T-helper 1 cell treated with Interleukin-12 subunit alpha and Interleukin-12 subunit beta and Interleukin-4 antibody, amounts not matched to agents 30 μg/mL and 1 μg/mL, for 36 hours (primary cell): ENCODE data around the gene DNASE1.

ENCODE experiments used
- H3K27ac Mint-ChIP-seq: one replicate; pipeline ENCODE4 v1.8.0; 2021; ENCODE audit warnings: mild to moderate bottlenecking, mixed read lengths
- H3K27me3 Mint-ChIP-seq: one replicate; pipeline ENCODE4 v1.8.0; 2021; ENCODE audit warnings: low read depth, mixed read lengths
- H3K36me3 Mint-ChIP-seq: one replicate; pipeline ENCODE4 v1.8.0; 2021; ENCODE audit warnings: low read depth, mixed read lengths
- H3K4me1 Mint-ChIP-seq: one replicate; pipeline ENCODE4 v1.8.0; 2021; ENCODE audit warnings: low read depth, mixed read lengths
- H3K4me3 Mint-ChIP-seq: one replicate; pipeline ENCODE4 v1.8.0; 2021; ENCODE audit warnings: mild to moderate bottlenecking, moderate library complexity, mixed read lengths
- H3K9me3 Mint-ChIP-seq: one replicate; pipeline ENCODE4 v1.8.0; 2021; ENCODE audit warnings: mixed read lengths

Gene DNASE1

DNA sequence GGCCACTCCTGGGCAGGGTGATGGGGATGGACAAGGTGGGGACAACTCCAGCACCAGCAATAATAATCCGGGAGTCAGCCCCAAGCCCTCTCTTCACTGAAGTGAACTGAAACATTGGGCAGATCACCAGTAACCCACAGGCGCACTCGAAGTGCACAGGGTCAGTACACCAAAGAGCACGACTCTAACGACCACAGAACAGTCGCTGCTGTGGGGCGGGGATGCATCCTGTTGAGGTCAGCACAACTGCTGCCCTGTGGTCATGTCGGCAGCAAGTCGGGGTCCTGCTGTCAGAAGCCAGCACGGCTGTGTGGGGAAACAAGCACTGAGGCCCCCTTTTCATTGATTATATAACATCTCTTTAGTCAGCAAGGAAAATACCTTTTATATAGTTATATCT lies 14.6 kb downstream of the DNASE1 start:
- H3K9me3 Mint-ChIP-seq = no peaks in the 10 kb centered on the region
- no peak overlapping the region for H3K4me3 Mint-ChIP-seq
- no peaks in the 10 kb centered on the region for H3K27me3 Mint-ChIP-seq
- peaks cover 18% of the 10 kb centered on the region for H3K4me1 Mint-ChIP-seq
- no peak overlapping the region for H3K27ac Mint-ChIP-seq
- H3K36me3 Mint-ChIP-seq = peaks cover 29% of the 10 kb centered on the region

DNA sequence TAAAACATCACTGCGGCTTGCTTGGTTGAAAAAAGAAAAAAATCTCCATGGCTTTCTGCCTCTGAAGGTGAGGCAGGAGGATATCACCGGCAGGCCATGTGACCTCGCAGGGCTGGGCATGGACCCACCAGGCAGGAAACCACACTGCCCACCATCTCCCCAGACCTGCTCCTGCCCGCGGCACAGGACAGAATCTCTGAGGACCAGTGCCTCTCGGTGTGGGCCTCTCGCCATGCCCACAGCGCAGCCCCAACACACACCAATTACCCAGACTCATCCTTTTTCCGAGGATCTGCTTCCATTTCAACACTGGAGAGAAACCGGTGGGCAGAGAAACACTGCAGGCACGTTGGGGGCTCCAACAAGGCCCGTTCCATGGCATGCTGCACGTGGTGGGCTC lies 16.2 kb downstream of the DNASE1 start:
- H3K4me3 Mint-ChIP-seq = no peak overlapping the region
- H3K4me1 Mint-ChIP-seq = peaks cover 13% of the 10 kb centered on the region
- H3K9me3 Mint-ChIP-seq = no peaks in the 10 kb centered on the region
- peaks cover 22% of the 10 kb centered on the region for H3K36me3 Mint-ChIP-seq
- H3K27ac Mint-ChIP-seq = no peak overlapping the region
- no peaks in the 10 kb centered on the region for H3K27me3 Mint-ChIP-seq

DNA sequence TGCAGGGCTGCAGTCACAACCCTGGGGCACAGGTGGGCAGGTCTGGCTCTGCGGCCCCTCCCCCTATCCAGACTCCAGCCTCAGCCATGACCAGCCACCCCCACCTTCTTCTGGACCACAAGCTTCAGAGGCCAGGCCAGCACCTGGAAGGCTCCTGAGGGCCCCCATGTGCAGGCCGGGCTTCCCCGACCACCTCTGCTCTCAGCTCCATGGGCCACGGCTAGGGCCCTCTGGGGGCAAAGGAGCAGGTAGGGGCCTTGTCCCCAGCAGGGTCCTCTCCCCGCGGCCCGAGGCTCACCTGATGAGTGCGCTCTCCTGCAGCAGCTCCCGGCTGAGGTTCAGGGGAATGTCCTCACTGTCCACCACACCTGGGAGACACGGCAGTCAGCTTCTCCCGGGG lies 16.9 kb downstream of the DNASE1 start:
- no peaks in the 10 kb centered on the region for H3K27me3 Mint-ChIP-seq
- H3K4me3 Mint-ChIP-seq = no peak overlapping the region
- H3K9me3 Mint-ChIP-seq = no peaks in the 10 kb centered on the region
- peaks cover 18% of the 10 kb centered on the region for H3K36me3 Mint-ChIP-seq
- peaks cover 7% of the 10 kb centered on the region for H3K4me1 Mint-ChIP-seq
- H3K27ac Mint-ChIP-seq = no peak overlapping the region

DNA sequence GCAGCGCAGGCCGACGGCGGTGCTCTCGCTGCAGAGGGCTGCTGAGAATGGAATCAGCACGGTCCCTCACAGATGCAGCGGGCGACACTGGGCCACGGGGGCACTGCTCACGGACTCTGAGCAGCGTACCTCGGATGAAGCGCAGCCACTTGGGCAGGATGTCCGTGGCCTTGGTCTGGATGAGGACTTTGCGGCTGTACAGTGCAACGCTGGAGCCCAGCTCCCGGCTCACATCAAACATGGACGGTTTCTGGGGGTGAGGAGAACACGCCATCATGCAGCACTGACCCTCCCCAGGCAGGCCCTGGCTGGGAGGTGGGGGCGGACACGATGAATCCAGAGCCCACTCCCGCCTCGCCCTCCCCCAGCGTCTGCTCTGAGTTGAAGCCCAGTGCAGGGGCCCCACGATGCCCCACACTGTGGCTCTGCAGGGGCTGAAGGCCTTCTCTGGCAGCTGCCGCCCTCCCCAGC lies 18.1 kb downstream of the DNASE1 start:
- peaks cover 18% of the 10 kb centered on the region for H3K36me3 Mint-ChIP-seq

DNA sequence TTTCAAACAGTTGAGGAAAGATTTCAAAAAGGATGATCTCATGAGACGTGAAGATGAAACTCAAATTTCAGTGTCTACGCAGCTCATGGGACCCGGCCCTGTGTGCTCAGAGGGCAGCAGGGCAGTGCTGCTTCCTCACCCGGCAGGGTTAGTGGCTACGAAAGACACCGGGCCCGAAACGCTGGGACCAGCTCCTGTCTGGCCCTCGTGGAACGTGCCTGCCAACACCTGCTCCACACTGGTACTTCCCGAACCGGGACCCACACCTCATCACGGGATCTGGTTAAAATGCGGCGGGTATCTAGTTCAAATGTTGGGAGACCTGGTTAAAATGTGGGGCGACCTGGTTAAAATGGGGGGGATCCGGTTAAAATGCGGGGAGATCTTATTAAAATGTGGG lies 18.7 kb downstream of the DNASE1 start:
- no peak overlapping the region for H3K4me3 Mint-ChIP-seq
- no peak overlapping the region for H3K27ac Mint-ChIP-seq
- peaks cover 22% of the 10 kb centered on the region for H3K36me3 Mint-ChIP-seq
- H3K27me3 Mint-ChIP-seq = no peaks in the 10 kb centered on the region
- H3K4me1 Mint-ChIP-seq = peaks cover 7% of the 10 kb centered on the region
- no peaks in the 10 kb centered on the region for H3K9me3 Mint-ChIP-seq

More for the DNA sequence above, 18.1 kb downstream of the DNASE1 start:
- Mint-ChIP-seq H3K4me1 (peaks cover 7% of the 10 kb centered on the region), H3K9me3 (no peaks in the 10 kb centered on the region), H3K4me3 (no peak overlapping the region), H3K27ac (no peak overlapping the region), H3K27me3 (no peaks in the 10 kb centered on the region)

DNA sequence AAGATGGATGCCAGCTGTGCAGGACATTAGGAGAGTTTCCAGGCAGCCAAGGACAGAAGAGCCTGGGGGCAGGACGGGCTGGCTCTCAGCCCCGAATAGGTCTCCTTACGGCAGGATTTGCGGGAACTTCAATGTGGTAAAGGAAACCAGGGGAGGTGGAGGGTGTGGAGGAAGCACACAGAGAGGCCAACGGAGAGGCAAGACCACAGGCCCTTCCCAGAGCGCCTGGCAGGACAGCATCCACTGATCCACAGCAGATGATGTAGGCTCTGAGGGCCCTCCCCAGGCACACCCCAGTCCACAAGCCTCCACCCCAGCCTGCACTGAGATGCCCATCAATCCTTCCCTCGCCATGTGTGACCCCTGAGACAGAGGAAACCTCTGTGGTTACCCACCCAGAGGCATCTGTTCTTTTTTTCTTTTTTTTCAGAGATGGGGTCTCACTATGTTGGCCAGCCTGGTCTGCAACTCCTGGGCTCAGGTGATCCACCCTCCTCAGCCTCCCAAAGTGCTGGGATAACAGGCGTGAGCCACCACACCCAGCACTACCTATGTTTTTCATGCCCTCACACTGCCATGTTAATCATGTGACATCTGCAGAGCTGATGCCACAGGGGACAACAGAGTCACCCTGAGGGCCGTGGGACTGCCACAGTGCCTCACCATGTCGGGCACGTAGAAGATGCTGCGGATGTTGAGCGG lies 19.3 kb downstream of the DNASE1 start:
- no peaks in the 10 kb centered on the region for H3K27me3 Mint-ChIP-seq
- no peak overlapping the region for H3K4me3 Mint-ChIP-seq
- H3K27ac Mint-ChIP-seq = peak overlapping the region; percentile 41
- H3K4me1 Mint-ChIP-seq = peaks cover 6% of the 10 kb centered on the region
- H3K9me3 Mint-ChIP-seq = no peaks in the 10 kb centered on the region
- peaks cover 20% of the 10 kb centered on the region for H3K36me3 Mint-ChIP-seq

DNA sequence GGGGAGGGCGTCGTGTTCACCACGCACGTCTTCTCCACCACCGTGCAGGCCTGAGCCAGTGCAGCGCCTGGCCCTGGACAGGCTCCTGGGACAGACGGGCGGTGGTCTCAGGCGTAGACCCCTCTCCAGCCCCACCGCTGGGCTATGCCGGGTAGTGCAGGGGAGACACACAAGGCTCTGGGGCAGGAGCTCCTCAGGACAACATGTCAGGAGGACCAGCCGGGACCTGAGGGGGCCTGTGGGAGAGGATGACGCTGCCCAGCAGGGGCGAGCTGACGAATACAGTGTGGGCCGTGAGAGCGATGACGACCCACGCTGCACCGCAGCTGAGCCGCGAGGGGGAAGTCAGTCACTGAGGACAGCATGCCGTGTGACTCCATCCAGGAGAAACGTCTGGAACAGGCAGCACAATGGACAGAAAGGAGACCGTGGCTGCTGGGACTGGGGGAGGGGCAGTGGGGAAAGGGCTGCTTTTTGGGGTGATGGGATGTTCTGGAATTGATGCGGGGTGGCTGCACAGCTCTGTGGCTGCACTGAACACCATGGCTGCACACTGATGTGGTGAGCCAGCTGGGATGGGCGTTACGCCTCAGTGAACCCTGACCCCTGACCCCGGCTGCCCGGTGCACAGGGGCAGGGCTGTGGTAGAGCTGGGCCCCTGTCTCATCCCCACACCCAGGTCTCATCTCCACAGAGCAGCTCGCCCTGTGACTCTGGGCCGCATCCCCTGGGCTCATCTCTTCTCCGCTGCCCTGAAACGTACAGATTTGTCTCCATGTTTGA lies 20.2 kb downstream of the DNASE1 start:
- H3K9me3 Mint-ChIP-seq = no peaks in the 10 kb centered on the region
- H3K27ac Mint-ChIP-seq = no peak overlapping the region
- no peak overlapping the region for H3K4me3 Mint-ChIP-seq
- H3K4me1 Mint-ChIP-seq = no peaks in the 10 kb centered on the region
- peaks cover 17% of the 10 kb centered on the region for H3K36me3 Mint-ChIP-seq
- H3K27me3 Mint-ChIP-seq = no peaks in the 10 kb centered on the region

DNA sequence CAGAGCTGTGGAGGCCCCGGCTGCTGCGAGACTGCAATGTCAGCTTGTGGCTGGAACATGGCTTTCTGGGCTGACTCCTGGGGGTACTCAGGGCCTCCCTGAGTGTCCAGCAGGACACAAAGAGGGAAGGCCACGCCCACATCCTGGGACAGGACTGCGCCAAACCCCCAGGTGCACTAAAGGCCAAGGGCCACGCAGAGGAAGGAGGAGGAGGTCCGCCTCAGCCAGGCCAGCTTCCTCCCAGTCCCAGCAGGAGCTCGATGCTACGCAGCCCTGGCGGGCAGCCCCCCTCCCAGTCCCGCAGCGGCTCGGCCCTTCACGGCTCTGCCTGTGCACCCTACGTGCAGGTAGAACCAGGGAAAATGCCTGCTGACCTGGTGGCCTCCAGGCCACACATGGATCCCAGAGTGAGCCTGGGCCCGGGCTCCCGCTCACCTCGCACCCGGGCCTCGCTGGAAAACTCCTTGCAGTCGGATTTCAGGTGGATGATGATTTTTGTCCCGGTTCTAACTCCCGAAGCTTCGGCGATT lies 21.2 kb downstream of the DNASE1 start:
- no peak overlapping the region for H3K4me3 Mint-ChIP-seq
- peaks cover 16% of the 10 kb centered on the region for H3K36me3 Mint-ChIP-seq
- no peaks in the 10 kb centered on the region for H3K4me1 Mint-ChIP-seq
- no peaks in the 10 kb centered on the region for H3K27me3 Mint-ChIP-seq
- no peaks in the 10 kb centered on the region for H3K9me3 Mint-ChIP-seq
- no peak overlapping the region for H3K27ac Mint-ChIP-seq

DNA sequence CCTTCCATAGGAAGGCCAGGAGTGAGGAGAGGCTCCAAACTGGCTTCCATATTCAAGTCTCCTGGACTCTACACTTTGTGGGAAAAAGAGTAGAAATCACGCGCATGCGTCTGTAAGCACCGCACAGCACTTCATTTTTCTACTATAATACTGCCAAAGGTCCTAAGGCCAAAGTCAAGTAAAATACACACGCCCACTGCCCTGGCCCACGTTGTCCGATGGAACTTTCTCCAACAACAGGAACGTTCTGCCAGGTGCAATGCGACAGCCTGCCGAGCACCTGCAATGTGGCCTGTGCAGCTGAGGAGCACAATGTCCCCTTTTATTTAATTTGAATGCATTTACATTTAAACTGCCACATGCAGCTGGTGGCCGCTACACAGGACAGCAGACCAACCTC lies 23.5 kb downstream of the DNASE1 start:
- H3K4me3 Mint-ChIP-seq = no peak overlapping the region
- no peaks in the 10 kb centered on the region for H3K4me1 Mint-ChIP-seq
- H3K27ac Mint-ChIP-seq = no peak overlapping the region
- no peaks in the 10 kb centered on the region for H3K9me3 Mint-ChIP-seq
- peaks cover 22% of the 10 kb centered on the region for H3K36me3 Mint-ChIP-seq
- no peaks in the 10 kb centered on the region for H3K27me3 Mint-ChIP-seq

DNA sequence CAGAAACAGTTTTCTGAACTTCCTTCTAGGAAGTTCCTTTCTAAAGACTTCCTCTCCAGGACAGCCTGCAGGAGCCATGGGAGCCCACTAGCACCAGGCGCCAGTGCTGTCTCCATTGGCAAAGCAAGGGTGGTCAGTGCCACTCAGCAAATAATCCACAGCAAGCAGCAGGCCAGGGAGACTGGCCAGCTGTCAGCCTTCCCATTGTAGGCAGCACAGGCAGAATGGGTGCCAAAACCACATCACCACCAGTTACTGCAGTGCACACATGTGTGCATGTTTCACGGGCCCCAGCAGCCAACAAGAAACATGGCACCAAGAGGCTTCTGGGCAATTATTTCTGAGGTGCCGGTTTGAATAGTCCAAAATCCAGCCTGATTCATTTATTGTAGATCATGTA lies 26.7 kb downstream of the DNASE1 start:
- Mint-ChIP-seq H3K27ac (no peak overlapping the region), H3K4me3 (no peak overlapping the region), H3K9me3 (no peaks in the 10 kb centered on the region), H3K4me1 (no peaks in the 10 kb centered on the region), H3K27me3 (no peaks in the 10 kb centered on the region), H3K36me3 (peaks cover 28% of the 10 kb centered on the region)

DNA sequence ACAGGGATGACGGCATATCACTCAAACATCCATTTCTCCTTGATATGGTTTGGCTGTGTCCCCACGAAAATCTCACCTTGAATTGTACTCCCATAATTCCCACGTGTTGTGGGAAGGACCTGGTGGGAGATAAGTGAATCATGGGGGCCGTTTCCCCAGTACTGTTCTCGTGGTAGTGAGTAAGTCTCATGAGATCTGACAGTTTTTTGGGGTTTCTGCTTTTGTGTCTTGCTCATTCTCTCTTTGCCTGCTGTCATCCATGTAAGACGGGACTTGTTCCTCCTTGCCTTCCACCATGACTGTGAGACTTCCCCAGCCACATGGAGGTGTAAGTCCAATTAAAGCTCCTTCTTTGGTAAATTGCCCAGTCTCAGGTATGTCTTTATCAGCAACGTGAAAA lies 32.5 kb downstream of the DNASE1 start:
- H3K4me1 Mint-ChIP-seq = peaks cover 6% of the 10 kb centered on the region
- H3K27me3 Mint-ChIP-seq = no peaks in the 10 kb centered on the region

DNA sequence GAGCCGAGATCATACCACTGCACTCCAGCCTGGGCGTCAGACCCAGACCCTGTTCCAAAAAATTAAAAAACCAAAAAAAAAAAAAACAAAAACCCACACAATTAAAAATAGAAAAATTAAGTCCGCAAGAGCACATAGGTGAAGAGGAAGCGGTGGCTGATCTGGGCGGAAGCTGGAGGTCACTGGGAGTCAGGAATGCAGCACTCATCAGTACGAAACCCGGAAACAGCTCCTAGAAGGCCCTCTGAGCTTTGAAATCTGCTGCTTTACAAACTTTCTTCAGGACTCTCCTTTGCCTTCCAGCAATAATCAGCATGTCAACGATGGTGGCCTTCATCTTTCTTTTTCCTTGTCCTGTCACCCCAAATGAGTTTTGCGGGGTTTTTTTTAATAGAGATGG lies 33.3 kb downstream of the DNASE1 start:
- no peak overlapping the region for H3K27ac Mint-ChIP-seq
- no peak overlapping the region for H3K4me3 Mint-ChIP-seq
- no peaks in the 10 kb centered on the region for H3K27me3 Mint-ChIP-seq
- no peaks in the 10 kb centered on the region for H3K9me3 Mint-ChIP-seq
- peaks cover 22% of the 10 kb centered on the region for H3K36me3 Mint-ChIP-seq
- peaks cover 6% of the 10 kb centered on the region for H3K4me1 Mint-ChIP-seq

More for the DNA sequence above, 32.5 kb downstream of the DNASE1 start:
- Mint-ChIP-seq H3K27ac (no peak overlapping the region), H3K9me3 (no peaks in the 10 kb centered on the region), H3K4me3 (no peak overlapping the region), H3K36me3 (peaks cover 24% of the 10 kb centered on the region)

DNA sequence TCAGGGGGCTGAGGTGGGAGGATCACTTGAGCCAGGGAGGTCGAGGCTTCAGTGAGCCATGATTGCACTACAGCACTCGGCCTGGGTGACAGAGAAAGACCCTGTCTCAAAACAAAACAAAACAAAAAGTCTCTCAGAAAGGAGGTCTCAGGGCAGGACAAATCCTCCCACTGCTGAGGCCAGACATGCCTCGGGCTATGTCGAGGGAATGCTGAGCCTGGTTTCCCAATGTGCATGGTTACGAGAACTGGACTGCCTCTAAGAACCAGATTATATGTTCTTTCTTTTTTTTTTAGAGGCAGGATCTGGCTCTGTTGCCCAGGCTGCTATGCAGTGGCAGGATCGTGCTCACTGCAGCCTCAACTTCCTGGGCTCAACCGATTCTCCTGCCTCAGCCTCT lies 35.2 kb downstream of the DNASE1 start:
- Mint-ChIP-seq H3K36me3 (peaks cover 15% of the 10 kb centered on the region), H3K4me3 (no peak overlapping the region), H3K27me3 (no peaks in the 10 kb centered on the region), H3K27ac (no peak overlapping the region), H3K4me1 (peaks cover 6% of the 10 kb centered on the region), H3K9me3 (no peaks in the 10 kb centered on the region)

DNA sequence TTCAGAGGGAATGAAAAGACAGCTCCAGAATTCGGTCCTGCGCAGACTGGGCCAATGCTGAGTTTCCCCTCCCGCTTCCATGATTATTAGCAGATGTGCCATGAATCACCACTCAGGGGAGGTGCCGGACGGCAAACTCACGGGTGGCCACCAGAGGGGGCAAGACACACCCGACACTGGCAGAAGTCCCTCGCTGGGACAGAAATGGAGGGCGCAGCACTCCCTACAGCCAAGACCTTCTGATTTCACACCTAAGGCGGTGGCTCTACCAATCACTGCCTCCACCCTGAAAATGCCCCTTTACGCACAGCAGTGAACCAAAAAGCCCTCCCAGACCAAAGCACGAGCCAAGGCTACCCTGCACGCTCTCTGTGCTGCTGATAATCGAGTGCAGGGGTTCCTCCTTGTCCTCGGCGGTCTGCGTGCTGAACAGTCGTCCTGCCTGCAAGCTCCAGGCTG lies 36.0 kb downstream of the DNASE1 start:
- H3K9me3 Mint-ChIP-seq = no peaks in the 10 kb centered on the region
- H3K27ac Mint-ChIP-seq = no peak overlapping the region
- no peaks in the 10 kb centered on the region for H3K27me3 Mint-ChIP-seq
- no peak overlapping the region for H3K4me3 Mint-ChIP-seq
- peaks cover 10% of the 10 kb centered on the region for H3K36me3 Mint-ChIP-seq
- H3K4me1 Mint-ChIP-seq = peaks cover 6% of the 10 kb centered on the region
